HFFc6 (cell line): ENCODE results near the gene LAMB4. TPM values are rescaled to one million over a fixed set of nuclear protein-coding genes. Genes with fewer than 3 reads are reported as not detected.

ENCODE experiments used
- DNase-seq: peaks from one replicate; pipeline ENCODE4 v3.0.0-alpha.2; 2018
- H3K27ac Mint-ChIP-seq: 2 replicates; pipeline ENCODE4 v1.8.0; 2020; ENCODE audit warnings: mild to moderate bottlenecking, mixed read lengths
- H3K27me3 Mint-ChIP-seq: 2 replicates; pipeline ENCODE4 v1.8.0; 2021; ENCODE audit warnings: mild to moderate bottlenecking, moderate library complexity, mixed read lengths; ENCODE audit not compliant: insufficient read depth
- H3K36me3 Mint-ChIP-seq: 2 replicates; pipeline ENCODE4 v1.8.0; 2021; ENCODE audit warnings: low read depth, mixed read lengths
- H3K4me1 Mint-ChIP-seq: 2 replicates; pipeline ENCODE4 v1.8.0; 2020; ENCODE audit warnings: low read depth, mixed read lengths
- H3K4me3 Mint-ChIP-seq: 2 replicates; pipeline ENCODE4 v1.8.0; 2020; ENCODE audit warnings: mild to moderate bottlenecking, moderate library complexity, mixed read lengths
- H3K9me3 Mint-ChIP-seq: 2 replicates; pipeline ENCODE4 v1.8.0; 2020; ENCODE audit warnings: mild to moderate bottlenecking, mixed read lengths
- total RNA-seq, 6 experiments: library from RNA; stranded (reverse); fragmentation: NEBNext Ultra II Directional; extraction: Animal tissue kit (Norgen Biotek cat#: 25700); gene quantifications; 2 replicates in 1 of 6; 3 replicates in 5 of 6; pipeline ENCODE4 v1.2.3, GENCODE V29; 2021
- TF ChIP-seq, protein P1 (sequence below): fragments of 200-600 bp; sonication (generic); IDR thresholded peaks from 2 replicates; pipeline ENCODE4 v1.5.0; 2021; ENCODE audit warnings: antibody characterized with exemption, mild to moderate bottlenecking

Gene LAMB4
- total RNA-seq, 6 experiments from 2014 or later: 0.16 to 0.24 TPM; not detected in 4

DNA sequence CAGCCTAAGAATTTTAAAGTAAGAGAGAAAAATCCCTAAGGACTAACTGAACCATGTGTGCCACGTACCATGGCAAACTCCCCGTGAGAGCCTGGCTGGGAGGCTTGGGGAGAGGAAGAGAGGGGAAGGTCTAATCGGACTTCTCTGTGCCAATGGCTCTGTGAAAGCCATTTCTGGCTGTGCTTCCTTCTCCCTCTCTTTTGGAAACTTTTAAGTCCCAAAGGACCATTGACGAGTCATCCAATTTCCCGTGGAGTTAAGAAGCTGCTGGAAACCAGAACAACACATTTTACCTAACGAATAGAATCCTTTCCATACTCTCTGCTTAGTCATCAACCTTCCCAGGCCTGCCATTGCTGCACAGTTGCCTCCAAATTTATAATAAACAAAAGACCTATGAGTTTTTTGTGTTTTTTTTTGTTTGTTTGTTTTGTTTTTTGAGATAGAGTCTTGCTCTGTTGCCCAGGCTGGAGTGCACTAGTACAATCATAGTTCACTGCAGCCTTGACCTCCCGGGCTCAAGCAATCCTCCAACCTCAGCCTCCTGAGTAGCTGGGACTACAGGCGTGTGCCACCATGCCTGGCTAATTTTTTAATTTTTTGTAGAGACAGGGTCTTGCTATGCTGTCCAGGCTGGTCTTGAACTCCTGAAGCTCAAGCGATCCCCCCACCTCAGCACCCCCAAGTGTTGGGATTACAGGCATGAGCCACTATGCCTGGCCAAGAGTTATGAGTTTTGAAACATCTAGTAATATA is 140.4 kb downstream of the LAMB4 start:
- Mint-ChIP-seq H3K4me1 (peaks cover 23% of the 10 kb centered on the region), H3K9me3 (no peaks in the 10 kb centered on the region)
- DNase-seq: peak; percentile 48

GRCh38 chr7:107982918-107983389 is 147.2 kb downstream of the LAMB4 start:
- H3K4me3 Mint-ChIP-seq: no peak overlapping the region
- no peaks in the 10 kb centered on the region for H3K27me3 Mint-ChIP-seq
- no peak for DNase-seq
- H3K36me3 Mint-ChIP-seq: peaks cover 49% of the 10 kb centered on the region
- TF ChIP-seq, protein P1, sequence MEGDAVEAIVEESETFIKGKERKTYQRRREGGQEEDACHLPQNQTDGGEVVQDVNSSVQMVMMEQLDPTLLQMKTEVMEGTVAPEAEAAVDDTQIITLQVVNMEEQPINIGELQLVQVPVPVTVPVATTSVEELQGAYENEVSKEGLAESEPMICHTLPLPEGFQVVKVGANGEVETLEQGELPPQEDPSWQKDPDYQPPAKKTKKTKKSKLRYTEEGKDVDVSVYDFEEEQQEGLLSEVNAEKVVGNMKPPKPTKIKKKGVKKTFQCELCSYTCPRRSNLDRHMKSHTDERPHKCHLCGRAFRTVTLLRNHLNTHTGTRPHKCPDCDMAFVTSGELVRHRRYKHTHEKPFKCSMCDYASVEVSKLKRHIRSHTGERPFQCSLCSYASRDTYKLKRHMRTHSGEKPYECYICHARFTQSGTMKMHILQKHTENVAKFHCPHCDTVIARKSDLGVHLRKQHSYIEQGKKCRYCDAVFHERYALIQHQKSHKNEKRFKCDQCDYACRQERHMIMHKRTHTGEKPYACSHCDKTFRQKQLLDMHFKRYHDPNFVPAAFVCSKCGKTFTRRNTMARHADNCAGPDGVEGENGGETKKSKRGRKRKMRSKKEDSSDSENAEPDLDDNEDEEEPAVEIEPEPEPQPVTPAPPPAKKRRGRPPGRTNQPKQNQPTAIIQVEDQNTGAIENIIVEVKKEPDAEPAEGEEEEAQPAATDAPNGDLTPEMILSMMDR: peak; percentile 54
- H3K9me3 Mint-ChIP-seq: no peaks in the 10 kb centered on the region
- peak overlapping the region; percentile 0; the same call in 1 of the 2 replicates for H3K27ac Mint-ChIP-seq
- H3K4me1 Mint-ChIP-seq: peaks cover 6% of the 10 kb centered on the region

More for the DNA sequence above, 140.4 kb downstream of the LAMB4 start:
- Mint-ChIP-seq H3K27ac (peak overlapping the region; percentile 73), H3K4me3 (no peak overlapping the region), H3K36me3 (peaks cover 62% of the 10 kb centered on the region), H3K27me3 (no peaks in the 10 kb centered on the region)
- TF ChIP-seq, protein P1: no peak

- Mint-ChIP-seq H3K36me3 (peaks cover 46% of the 10 kb centered on the region), H3K4me3 (no peak overlapping the region), H3K9me3 (no peaks in the 10 kb centered on the region), H3K4me1 (peaks cover 6% of the 10 kb centered on the region), H3K27me3 (no peaks in the 10 kb centered on the region), H3K27ac (no peak overlapping the region)
- no peak for DNase-seq
- TF ChIP-seq, protein P1: no peak
Measured at GRCh38 chr7:107982042-107982840, 147.9 kb downstream of the LAMB4 start.

DNA sequence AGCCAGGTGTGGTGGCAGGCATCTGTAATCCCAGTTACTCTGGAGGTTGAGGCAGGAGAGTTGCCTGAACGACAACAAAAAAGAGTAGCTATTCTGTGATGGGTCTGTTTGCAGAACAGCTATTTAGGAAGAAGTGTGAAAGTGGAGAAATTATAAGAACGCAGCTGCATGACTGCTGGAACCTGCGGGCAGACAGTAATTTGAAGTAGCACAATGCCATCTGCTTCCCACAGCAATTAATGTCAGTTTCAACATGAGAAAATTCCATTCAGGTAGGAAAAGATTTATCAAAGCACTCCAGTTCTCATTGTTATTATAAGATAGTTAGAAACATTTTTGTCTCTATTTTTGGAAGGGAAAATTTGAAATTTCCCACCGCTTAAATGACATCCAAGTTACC is 148.7 kb downstream of the LAMB4 start:
- H3K27me3 Mint-ChIP-seq: no peaks in the 10 kb centered on the region
- no peak overlapping the region for H3K4me3 Mint-ChIP-seq
- TF ChIP-seq, protein P1: no peak
- H3K4me1 Mint-ChIP-seq: peaks cover 6% of the 10 kb centered on the region
- peaks cover 39% of the 10 kb centered on the region for H3K36me3 Mint-ChIP-seq
- no peak overlapping the region for H3K27ac Mint-ChIP-seq
- H3K9me3 Mint-ChIP-seq: no peaks in the 10 kb centered on the region
- no peak for DNase-seq

GRCh38 chr7:107980671-107981190 is 149.4 kb downstream of the LAMB4 start:
- DNase-seq: no peak
- Mint-ChIP-seq H3K36me3 (peaks cover 42% of the 10 kb centered on the region), H3K4me1 (peaks cover 6% of the 10 kb centered on the region), H3K27me3 (no peaks in the 10 kb centered on the region), H3K9me3 (no peaks in the 10 kb centered on the region), H3K4me3 (no peak overlapping the region), H3K27ac (no peak overlapping the region)
- TF ChIP-seq, protein P1: no peak
